Subcutaneous abdominal adipose tissue (tissue), 5 donors: ENCODE results near the gene NKD1.
"Not testable (repeated sequence)": the region's sequence is repeated elsewhere in the genome, so short reads cannot be mapped to it uniquely, and the experiment has no call there.

Source experiments
- H3K27ac ChIP-seq: one replicate; pipeline ENCODE4 v1.7.0; 2013; ENCODE audit warnings: low read depth, mild to moderate bottlenecking, inconsistent platforms, low read length, moderate library complexity
- H3K27me3 ChIP-seq, 5 donors: one replicate each; pipeline ENCODE4 v1.7.0; 2013; ENCODE audit warnings: low read length in 5 of 5, inconsistent platforms in 1 of 5; ENCODE audit not compliant: control insufficient read depth in 5 of 5, insufficient read depth in 4 of 5
- H3K36me3 ChIP-seq, 5 donors: one replicate each; pipeline ENCODE4 v1.7.0; 2013; ENCODE audit warnings: low read length in 5 of 5; ENCODE audit not compliant: control insufficient read depth in 5 of 5, insufficient read depth in 5 of 5
- H3K4me1 ChIP-seq, 5 donors: one replicate each; pipeline ENCODE4 v1.7.0; 2013; ENCODE audit warnings: low read length in 5 of 5, mild to moderate bottlenecking in 3 of 5, moderate library complexity in 1 of 5; ENCODE audit not compliant: control insufficient read depth in 5 of 5, insufficient read depth in 5 of 5
- H3K4me3 ChIP-seq, 5 donors: one replicate each; pipeline ENCODE4 v1.7.0; 2013; ENCODE audit warnings: low read length in 5 of 5, low read depth in 1 of 5
- H3K9ac ChIP-seq, 5 donors: one replicate each; pipeline ENCODE4 v1.7.0; 2013; ENCODE audit warnings: low read length in 5 of 5, mild to moderate bottlenecking in 4 of 5, moderate library complexity in 3 of 5
- H3K9me3 ChIP-seq, 5 donors: one replicate each; pipeline ENCODE4 v1.7.0; 2013; ENCODE audit warnings: low read length in 5 of 5; ENCODE audit not compliant: control insufficient read depth in 5 of 5
- donor health status: healthy.
- donor health status: healthy.
- donor health status: healthy.
- donor health status: healthy.
- donor health status: healthy.

Gene NKD1

DNA sequence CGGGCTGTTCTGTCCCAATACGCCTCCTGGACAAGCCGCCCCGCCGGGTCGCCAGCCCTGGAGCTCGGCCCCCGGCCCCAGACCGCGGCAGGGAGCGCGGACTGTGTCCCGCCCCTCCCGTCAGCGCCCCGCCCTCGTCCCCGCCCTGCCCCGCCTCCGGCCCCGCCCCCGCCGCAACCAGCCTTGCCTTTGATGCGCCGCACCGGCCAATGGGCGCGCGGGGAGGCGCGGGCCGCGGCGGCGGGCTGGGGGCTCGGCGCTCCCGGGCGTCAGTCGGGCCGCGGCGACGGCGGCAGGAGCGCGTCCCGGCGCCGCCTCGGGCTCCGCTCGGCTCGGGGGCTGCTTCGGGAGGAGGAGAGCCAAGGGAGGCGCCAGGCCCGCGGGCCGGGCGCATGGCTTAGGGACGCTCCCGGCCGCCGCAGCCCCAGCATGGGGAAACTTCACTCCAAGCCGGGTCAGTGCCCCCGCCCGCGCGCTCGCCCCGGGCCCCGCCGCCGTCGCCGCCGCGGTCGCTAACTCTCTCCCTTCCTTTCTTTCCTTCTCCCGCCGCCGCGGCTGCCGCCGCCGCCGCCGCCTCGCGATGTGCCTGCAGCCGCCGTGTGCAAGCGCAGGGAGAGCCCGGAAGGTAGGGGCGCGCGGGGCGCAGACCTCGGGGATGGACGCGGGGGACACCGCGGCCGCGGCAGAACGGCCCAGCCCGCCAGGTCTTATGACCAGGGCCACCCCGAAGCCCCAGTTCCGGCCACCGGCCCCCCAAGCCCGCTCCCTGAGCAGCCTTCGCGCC, at the start of gene NKD1:
TSS of gene NKD1 (plus strand) at position 272 of the 784 bp plus-strand sequence. CDS start at position 430, 158 bp downstream.
- Histone ChIP-seq H3K27ac (no peak within 1 kb of the TSS), H3K9ac (peak within 1 kb of the TSS in 1 of 5 donors; percentile 65), H3K4me3 (peak within 1 kb of the TSS; percentile 67 to 82 (median 76)), H3K4me1 (peaks cover 0 to 17% (median 16%) of the 10 kb centered on the region in 5 donors), H3K36me3 (no peaks in the 10 kb centered on the region), H3K27me3 (peaks cover 0 to 16% (median 11%) of the 10 kb centered on the region in 5 donors), H3K9me3 (no peaks in the 10 kb centered on the region)

GRCh38 chr16:50498431-50499155, 49.6 kb upstream of the NKD1 start:
- Histone ChIP-seq H3K9me3 (peaks cover 0 to 5% (median 3%) of the 10 kb centered on the region in 5 donors), H3K9ac (no peak overlapping the region), H3K4me1 (no peaks in the 10 kb centered on the region), H3K27me3 (peaks cover 0 to 16% (median 10%) of the 10 kb centered on the region in 5 donors), H3K36me3 (no peaks in the 10 kb centered on the region), H3K4me3 (no peak overlapping the region), H3K27ac (no peak overlapping the region)

GRCh38 chr16:50499254-50499653, 48.9 kb upstream of the NKD1 start:
- Histone ChIP-seq H3K9me3 (peaks cover 0 to 5% (median 3%) of the 10 kb centered on the region in 5 donors), H3K36me3 (no peaks in the 10 kb centered on the region), H3K9ac (no peak overlapping the region), H3K4me1 (no peaks in the 10 kb centered on the region), H3K27ac (no peak overlapping the region), H3K4me3 (no peak overlapping the region), H3K27me3 (peaks cover 0 to 16% (median 10%) of the 10 kb centered on the region in 5 donors)

DNA sequence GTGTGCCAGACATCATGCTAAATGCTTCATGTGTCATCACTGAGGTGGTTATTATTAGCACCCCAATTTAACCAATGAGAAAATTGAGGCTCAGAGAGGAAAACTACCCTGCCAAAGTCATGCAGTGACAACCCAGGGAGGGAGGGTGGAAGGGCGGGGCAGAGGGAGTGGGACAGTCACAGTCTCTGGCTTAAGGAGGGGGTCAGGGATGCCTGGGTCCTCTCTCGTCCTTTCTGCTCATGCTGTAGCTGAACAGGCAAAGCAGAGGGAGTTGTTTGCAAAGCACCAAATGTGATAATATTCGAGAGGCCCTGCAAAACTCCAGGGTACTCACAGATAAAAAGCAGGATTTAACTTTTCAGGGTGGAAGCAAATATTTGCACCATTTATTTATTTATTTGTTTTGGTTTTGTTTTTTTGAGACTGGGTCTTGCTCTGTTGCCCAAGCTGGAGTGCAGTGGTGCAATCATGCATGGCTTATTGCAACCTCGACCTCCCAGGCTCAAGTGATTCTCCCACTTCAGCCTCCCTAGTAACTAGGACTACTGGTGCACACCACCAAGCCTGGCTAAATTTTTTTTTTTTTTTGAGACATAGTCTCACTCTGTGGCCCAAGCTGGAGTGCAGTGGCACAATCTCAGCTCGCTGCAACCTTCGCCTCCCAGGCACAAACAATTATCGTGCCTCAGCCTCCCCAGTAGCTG, 47.9 kb upstream of the NKD1 start:
- Histone ChIP-seq H3K4me3 (no peak overlapping the region), H3K27ac (no peak overlapping the region), H3K4me1 (no peaks in the 10 kb centered on the region), H3K36me3 (no peaks in the 10 kb centered on the region), H3K9me3 (peaks cover 0 to 5% (median 3%) of the 10 kb centered on the region in 5 donors), H3K9ac (no peak overlapping the region), H3K27me3 (peaks cover 0 to 15% (median 9%) of the 10 kb centered on the region in 5 donors)

- Histone ChIP-seq H3K4me1 (no peaks in the 10 kb centered on the region), H3K27me3 (peaks cover 0 to 16% (median 11%) of the 10 kb centered on the region in 5 donors), H3K9me3 (peaks cover 0 to 5% (median 3%) of the 10 kb centered on the region in 5 donors), H3K9ac (no peak overlapping the region), H3K27ac (no peak overlapping the region), H3K36me3 (no peaks in the 10 kb centered on the region), H3K4me3 (no peak overlapping the region)
These were observed 46.9 kb upstream of the NKD1 start for GRCh38 chr16:50501251-50501650.

DNA sequence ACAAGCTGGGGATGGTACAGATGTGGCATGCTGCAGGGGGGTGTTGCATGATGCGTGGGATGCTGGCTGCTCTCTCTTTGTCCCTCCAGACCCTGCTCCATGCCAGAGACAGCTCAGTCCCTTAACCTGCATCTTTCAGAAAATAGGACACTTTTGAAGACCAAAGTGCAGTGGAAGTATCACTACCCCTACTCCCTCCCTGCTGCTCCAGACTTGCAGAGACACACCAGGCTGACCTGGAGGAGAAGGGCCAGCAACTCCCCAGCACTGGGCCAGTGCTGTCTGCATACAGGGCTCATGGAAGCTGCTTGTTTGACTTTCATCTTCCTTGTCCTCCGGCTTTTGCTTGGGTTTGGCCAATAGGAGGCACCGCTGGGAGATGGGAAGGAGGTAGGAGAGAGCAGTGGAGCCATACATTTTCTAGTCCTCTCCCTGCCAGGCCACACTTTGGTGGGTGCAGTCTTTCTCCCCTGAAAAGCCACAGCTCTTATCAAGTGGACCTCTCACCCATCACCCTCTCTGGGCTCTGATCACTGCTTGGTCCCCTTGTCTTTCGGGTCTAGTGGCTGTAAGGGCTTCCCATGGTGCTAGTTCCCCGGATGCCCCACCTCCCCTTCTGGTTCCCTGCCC, 46.1 kb upstream of the NKD1 start:
- H3K27ac ChIP-seq = no peak overlapping the region
- no peaks in the 10 kb centered on the region for H3K4me1 ChIP-seq
- H3K9me3 ChIP-seq = peaks cover 0 to 5% (median 3%) of the 10 kb centered on the region in 5 donors
- H3K9ac ChIP-seq = no peak overlapping the region
- H3K4me3 ChIP-seq = no peak overlapping the region
- H3K36me3 ChIP-seq = no peaks in the 10 kb centered on the region
- peaks cover 0 to 18% (median 11%) of the 10 kb centered on the region in 5 donors for H3K27me3 ChIP-seq

DNA sequence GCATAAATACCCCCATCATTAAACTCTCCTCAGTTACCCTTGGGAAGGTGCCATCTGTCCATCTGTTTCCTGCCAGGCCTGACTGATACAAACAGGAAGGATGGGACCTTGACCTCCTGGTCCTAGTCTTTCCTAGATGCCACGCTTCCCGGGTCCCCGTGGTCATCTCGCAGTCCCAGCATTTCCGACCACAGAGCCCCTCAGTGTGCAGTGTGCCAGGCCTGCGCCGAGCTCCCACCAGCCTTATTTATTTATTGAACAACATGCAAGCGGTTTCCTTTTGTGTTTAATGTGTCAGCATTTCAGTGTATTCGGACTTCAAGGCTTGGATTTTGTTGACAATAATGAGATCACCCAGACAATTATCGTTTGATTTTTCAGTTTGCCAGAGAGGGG, 45.6 kb upstream of the NKD1 start:
- peaks cover 0 to 5% (median 3%) of the 10 kb centered on the region in 5 donors for H3K9me3 ChIP-seq
- H3K4me3 ChIP-seq = no peak overlapping the region
- H3K4me1 ChIP-seq = no peaks in the 10 kb centered on the region
- no peak overlapping the region for H3K27ac ChIP-seq
- peaks cover 0 to 18% (median 11%) of the 10 kb centered on the region in 5 donors for H3K27me3 ChIP-seq
- no peaks in the 10 kb centered on the region for H3K36me3 ChIP-seq
- H3K9ac ChIP-seq = no peak overlapping the region

GRCh38 chr16:50503868-50504531, 44.2 kb upstream of the NKD1 start:
- H3K4me1 ChIP-seq, H3K27ac ChIP-seq, H3K4me3 ChIP-seq, H3K9me3 ChIP-seq, H3K36me3 ChIP-seq, H3K9ac ChIP-seq: not testable (repeated sequence)
- peaks cover 0 to 18% (median 9%) of the 10 kb centered on the region in 5 donors for H3K27me3 ChIP-seq

DNA sequence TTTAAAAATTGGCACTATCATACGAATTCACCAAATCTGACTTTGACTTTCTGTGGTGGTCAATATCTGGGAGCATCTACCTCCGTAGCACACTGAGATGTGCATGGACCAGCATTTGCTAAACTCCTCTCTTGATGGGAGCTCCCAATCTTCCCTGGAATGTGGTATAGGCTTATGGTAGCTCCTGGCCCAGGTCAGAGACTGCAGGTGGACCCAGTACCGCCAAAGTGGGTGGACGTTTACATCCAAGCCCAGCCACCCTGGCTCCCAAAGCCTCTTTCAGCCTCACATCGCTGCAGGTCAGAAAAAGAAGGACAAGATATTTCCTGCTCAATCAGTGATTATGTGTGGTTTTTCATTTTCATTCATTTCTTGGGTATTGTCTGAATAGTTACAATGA, 43.1 kb upstream of the NKD1 start:
- Histone ChIP-seq H3K9ac (no peak overlapping the region), H3K4me1 (no peaks in the 10 kb centered on the region)

More for the DNA sequence above, 43.1 kb upstream of the NKD1 start:
- Histone ChIP-seq H3K4me3 (no peak overlapping the region), H3K27me3 (peaks cover 0 to 14% (median 8%) of the 10 kb centered on the region in 5 donors), H3K27ac (no peak overlapping the region), H3K9me3 (peaks cover 0 to 5% (median 3%) of the 10 kb centered on the region in 5 donors), H3K36me3 (no peaks in the 10 kb centered on the region)
